SW 1271 (cell line): ENCODE data around the gene DCAF17.

Experiments used
- DNase-seq, 2 experiments: peaks; one replicate each; lab custom pipeline; 2025; lab: John Stamatoyannopoulos, UW

Gene DCAF17

GRCh38 chr2:171434013-171434989 lies at the start of gene DCAF17:
TSS of gene DCAF17 (plus strand) at chr2:171434226. CDS start at chr2:171434578, 352 bp downstream.
- DNase-seq, result peak; percentile 88 to 92

- no peak for DNase-seq
Observed at GRCh38 chr2:171386627-171387026, 47.4 kb upstream of the DCAF17 start.

GRCh38 chr2:171387052-171387451 lies 47.0 kb upstream of the DCAF17 start:
- no peak for DNase-seq

DNA sequence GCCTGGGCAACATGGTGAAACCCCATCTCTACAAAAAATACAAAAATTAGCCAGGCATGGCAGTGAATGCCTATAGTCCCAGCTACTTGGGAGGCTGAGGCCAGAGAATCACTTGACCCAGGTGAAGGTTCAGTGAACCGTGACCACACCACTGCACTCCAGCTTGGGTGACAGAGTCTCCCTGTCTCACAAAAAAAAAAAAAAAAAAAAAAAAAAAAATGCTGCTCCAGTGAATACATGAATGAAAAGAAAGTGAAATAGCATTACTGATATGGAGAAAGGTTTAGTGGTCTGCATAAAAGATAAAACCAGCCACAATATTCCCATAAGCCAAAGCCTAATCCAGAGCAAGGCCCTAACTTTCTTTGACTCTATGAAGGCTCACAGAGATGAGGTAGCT lies 44.7 kb upstream of the DCAF17 start:
- DNase-seq, result no peak

DNA sequence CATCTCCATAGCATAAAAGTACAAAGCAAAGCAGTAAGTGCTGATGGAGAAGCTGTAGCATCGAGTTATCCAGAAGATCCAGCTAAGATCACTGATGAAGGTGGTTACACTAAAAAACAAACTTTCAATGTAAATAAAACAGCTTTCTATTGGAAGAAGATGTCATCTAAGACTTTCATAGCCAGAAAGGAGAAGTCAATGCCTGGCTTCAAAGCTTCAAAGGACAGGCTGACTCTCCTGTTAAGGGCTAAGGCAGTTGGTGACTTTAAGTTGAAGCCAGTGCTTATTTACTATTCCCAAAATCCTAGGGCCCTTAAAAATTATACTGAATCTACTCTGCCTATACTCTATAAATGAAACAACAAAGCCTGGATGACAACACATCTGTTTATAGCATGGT lies 44.2 kb upstream of the DCAF17 start:
- DNase-seq, result no peak

DNA sequence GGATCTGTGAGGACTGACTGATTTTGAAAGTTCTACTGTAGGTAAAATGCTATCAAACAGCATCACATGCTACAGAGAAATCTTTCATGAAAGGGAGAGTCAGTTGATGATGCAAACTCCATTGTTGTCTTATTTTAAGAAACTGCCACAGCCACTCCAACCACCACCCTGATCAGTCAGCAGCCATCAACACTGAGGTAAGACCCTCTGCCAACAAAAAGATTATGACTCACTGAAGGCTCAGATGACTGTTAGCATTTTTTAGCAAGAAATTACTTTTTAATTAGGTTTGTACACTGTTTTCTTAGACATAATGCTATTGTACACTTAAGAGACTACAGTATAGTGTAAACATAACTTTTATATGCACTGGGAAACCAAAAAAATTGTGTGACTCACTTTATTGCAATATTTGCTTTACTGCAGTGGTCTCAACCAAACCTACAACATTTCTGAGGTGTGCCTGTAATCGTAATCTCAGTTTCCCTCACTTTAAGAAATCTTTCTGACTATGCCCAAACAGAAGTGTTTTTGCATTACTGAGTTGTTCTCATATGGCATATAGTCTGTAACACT lies 43.0 kb upstream of the DCAF17 start:
- no peak for DNase-seq

GRCh38 chr2:171391532-171391931 lies 42.5 kb upstream of the DCAF17 start:
- DNase-seq, result no peak

DNA sequence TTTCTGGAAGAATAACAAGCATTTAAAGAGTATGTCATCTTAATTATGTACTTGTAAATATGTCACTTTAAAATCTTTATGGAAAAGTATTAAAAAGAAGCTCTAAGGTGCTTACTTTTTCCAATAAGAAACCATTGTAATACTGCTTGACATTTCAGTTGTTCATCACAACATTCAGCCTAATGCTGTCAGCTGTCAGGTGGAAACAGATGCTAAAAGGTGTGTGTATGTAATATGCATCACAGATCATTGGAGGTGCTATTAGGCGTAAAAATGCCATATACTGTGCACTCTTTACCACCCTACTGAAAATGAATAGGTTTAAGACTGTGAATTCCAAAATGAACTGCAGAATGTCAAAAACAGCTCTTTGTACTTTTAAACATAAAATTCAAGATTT lies 40.5 kb upstream of the DCAF17 start:
- DNase-seq, result no peak

DNA sequence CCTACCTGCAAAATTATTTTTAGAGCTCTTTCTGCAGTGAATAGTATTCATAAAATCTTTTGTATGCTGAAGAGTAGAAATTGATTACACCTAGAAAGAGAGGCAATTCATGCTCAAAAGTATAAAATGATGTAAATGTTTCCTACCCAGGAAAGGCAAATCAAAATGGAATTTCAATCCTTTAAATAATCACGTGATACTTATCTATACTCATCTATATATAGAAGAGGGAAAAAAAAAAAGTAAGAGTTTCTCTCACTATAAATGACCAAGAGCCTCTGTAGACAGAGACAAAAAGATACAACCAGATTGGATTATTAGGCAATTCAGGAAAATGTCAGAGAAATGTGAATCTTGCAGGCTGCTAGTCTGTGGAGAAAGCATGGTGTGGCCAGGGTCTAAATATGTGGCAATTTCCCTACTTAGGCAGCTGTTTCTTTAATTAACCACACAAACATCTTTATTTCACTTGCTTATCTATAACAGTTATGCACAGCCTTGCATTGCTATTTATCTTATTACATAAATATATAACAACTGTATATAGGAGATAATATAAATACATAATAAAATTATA lies 39.8 kb upstream of the DCAF17 start:
- no peak for DNase-seq

- DNase-seq, result no peak
Observed at GRCh38 chr2:171399292-171399691, 34.7 kb upstream of the DCAF17 start.

- no peak for DNase-seq
Observed at GRCh38 chr2:171400395-171400794, 33.6 kb upstream of the DCAF17 start.

DNA sequence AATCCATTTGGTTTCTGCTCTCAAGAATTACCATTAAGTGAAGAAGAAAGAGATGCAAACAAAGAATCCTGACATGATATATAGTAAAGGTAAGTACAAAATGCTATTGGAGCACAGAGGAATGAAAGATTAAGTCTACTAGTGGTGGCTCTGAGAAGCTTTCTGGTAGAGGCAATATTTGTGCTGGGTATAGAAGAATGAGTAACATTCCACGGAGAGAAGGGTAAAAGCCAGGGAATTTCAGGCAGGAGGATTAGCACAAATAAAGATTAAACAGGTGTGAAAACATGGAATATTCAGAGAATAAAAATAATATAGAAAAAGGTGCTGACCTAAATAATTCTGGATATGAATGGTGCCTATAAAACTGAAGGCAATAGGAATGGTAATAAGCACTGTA lies 32.1 kb upstream of the DCAF17 start:
- no peak for DNase-seq

DNA sequence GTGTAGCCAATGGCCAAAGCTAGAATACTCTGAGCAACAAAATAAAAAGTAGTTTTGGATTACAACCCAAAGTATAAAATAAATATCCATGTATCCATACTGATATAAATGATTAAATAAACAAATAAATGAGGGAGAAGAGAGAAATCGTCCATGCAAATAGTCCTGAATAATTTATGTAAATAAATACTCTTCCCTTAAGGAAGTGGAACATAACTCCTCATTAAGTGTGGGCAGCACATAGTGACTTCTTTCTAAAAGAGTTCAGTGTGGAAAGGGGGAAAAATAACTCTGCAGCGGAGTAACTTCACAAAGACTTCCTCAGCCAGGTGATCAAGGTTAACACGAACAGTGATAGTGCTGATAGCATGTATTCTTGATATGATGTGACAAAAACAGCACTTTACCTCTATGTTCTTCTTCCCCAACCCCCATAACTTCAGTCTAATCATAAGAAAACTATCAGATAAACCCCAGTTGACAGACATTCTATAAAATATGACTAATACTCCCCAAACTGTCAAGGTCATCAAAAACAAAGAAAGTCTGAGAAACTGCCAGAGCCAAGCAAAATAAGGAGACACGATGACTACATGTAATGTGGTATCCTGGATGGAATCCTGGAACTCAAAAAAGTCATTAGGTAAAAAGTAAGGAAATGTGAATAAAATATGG lies 31.0 kb upstream of the DCAF17 start:
- DNase-seq, result no peak

GRCh38 chr2:171404261-171404660 lies 29.8 kb upstream of the DCAF17 start:
- DNase-seq, result peak; percentile 68 to 79

DNA sequence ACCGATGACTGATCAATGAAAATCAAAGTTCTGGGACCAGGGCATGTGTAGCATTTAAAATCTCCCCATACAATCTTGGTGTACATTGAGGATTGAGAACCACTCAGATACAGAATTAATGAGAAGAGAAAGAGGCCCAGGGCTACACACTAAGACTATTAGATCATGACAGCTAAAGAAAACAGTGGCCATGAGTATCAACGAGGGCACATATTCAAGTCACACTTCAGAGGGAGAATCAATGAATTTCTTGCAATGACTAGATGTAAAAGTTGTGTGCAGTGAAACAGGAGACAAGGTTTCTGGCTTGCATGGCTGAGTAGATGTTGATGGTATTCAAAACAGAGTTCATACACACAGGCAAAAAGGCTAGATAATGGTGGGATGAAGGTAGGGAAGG lies 29.3 kb upstream of the DCAF17 start:
- DNase-seq, result no peak

DNA sequence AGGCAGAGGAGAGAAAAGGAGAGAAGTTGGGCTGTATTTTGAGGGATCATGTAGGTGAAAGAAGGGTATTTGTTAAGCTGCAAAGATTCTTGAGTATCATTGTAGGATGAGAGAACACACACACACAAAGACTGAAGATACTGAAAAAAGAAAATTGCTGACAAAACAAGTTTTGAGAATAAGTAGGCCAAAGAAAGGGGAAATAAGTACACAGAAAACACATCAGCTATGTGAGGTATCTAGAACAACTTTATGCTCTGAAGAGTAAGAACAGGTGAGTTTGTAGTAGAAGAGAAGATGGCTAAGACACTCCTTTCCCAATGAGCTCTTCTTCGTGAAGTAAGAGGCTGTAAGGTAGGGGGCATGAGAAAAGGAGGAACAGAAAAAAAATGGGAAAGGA lies 28.5 kb upstream of the DCAF17 start:
- no peak for DNase-seq

DNA sequence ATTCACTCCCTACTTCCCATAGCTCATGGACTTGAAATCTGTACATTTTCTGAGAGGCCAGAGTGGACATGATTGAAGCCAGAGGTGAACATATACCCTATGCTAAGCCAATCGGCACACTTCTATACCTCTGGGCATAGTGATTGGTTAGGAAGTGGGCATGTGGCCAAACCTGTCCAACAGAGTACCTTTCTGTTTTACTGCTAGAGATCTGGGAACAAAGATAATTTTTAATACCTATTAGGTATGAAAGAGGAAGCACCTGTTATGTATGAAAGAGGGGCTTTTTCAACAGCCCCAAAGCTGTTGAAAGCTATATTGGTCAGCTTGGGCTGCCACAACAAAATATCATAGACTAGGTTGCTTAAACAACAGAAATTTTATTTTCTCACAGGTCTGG lies 28.0 kb upstream of the DCAF17 start:
- DNase-seq, result no peak

- DNase-seq, result no peak
Observed at GRCh38 chr2:171407030-171407675, 26.9 kb upstream of the DCAF17 start.

- no peak for DNase-seq
Observed at GRCh38 chr2:171407676-171408044, 26.4 kb upstream of the DCAF17 start.

DNA sequence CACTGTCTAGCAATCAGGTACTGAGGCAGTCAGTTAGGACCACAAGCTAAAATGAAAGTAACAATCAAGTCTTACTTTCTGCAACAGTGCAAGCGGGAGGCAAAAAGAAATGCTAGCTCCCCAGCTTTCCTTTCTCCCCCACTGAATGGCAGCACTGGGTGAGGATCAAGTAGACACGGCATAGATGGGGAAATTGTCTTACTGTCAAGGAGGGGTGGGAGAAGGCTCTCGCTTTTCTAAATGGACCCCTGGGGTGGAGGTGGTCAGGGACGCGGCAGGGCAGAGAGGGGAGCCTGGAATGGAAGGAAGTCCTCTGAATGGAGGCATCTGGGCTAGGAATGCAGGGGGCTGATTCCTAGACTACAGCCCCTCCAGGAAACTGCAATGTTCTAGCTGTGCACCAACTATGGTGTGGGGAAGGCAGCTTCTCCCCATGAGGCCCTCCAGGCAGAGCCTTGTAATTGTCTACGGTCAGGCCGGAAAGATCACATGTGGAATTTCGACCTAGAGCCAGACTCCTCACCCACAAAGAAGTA lies 24.5 kb upstream of the DCAF17 start:
- DNase-seq, result no peak

DNA sequence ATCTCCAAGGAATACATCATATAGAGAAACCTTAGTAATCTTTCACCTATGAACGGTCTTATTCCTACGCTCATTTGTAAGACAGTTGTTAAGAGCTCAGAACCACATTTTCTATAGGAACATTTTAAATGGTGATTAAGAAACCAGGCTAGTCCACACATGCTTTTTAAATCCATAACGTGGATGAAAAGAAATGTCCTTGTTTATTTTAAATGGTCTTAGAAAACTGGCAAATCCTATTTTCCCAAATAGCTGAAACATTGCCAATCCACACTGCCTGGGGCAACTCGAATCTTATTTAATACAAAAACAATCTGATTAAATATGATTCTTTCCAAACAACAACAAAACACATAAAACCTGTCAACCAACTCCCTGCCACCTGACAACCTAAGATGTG lies 23.9 kb upstream of the DCAF17 start:
- no peak for DNase-seq

GRCh38 chr2:171410624-171411023 lies 23.4 kb upstream of the DCAF17 start:
- DNase-seq, result no peak
